SK-N-SH (cell line): ENCODE data around the gene CCND2. TPM values are rescaled to one million over a fixed set of nuclear protein-coding genes. Genes with fewer than 3 reads are reported as not detected.

Experiments
- CTCF ChIA-PET: fragments of 300-600, 350-600 bp; formaldehyde crosslinking; extraction: SDS; loops from one replicate; lab custom pipeline; 2021; lab: Yijun Ruan, JAX
- POLR2A ChIA-PET: fragments of 350-600 bp; sonication (Branson Sonifier 250); formaldehyde crosslinking; extraction: SDS; loops from one replicate; lab custom pipeline; 2020; ENCODE audit warnings: antibody characterized with exemption, inconsistent platforms; lab: Yijun Ruan, JAX
- DNase-seq: peaks from one replicate; pipeline ENCODE4 v3.0.0; 2012
- H2AFZ ChIP-seq: fragments of 200-600 bp; sonication (generic); 2 replicates; pipeline ENCODE4 v1.8.1; 2016; ENCODE audit warnings: antibody characterized with exemption, mild to moderate bottlenecking, low read depth
- H3F3A ChIP-seq: fragments of 200-600 bp; sonication (generic); replicated peaks from 2 replicates; pipeline ENCODE3; 2016; ENCODE audit warnings: antibody characterized with exemption, mild to moderate bottlenecking; ENCODE audit not compliant: insufficient read depth
- H3K27ac ChIP-seq, 2 experiments: fragments of 200-500 bp in 1 of 2; fragments of 200-600 bp in 1 of 2; sonication (Bioruptor generic) in 1 of 2; sonication (generic), shearing (Covaris generic) in 1 of 2; 2 replicates each; pipeline versions ENCODE4 v1.5.1 to v1.6.1; 2014 to 2016; ENCODE audit warnings: low read depth in 2 of 2, inconsistent platforms in 1 of 2, low read length in 1 of 2, mild to moderate bottlenecking in 1 of 2, mixed read lengths in 1 of 2
- H3K27me3 ChIP-seq: fragments of 200-600 bp; sonication (generic), shearing (Covaris generic); 2 replicates; pipeline ENCODE4 v1.6.1; 2016; ENCODE audit warnings: mixed run types; ENCODE audit not compliant: insufficient read depth
- H3K36me3 ChIP-seq, 2 experiments: fragments of 200-500 bp in 1 of 2; fragments of 200-600 bp in 1 of 2; sonication (Bioruptor generic) in 1 of 2; sonication (generic) in 1 of 2; replicated peaks in 1 of 2; 2 replicates each; pipeline versions ENCODE3 to v1.5.1; 2014 to 2016; ENCODE audit warnings: low read length in 1 of 2, mild to moderate bottlenecking in 1 of 2; ENCODE audit not compliant: insufficient read depth in 2 of 2, control insufficient read depth in 1 of 2
- H3K4me1 ChIP-seq, 2 experiments: fragments of 200-500 bp in 1 of 2; fragments of 200-600 bp in 1 of 2; sonication (Bioruptor generic) in 1 of 2; sonication (generic), shearing (Covaris generic) in 1 of 2; 2 replicates each; pipeline versions ENCODE4 v1.5.1 to v1.6.1; 2014 to 2016; ENCODE audit warnings: low read depth in 1 of 2, low read length in 1 of 2, mixed run types in 1 of 2; ENCODE audit not compliant: insufficient read depth in 2 of 2, control insufficient read depth in 1 of 2
- H3K4me2 ChIP-seq: fragments of 200-600 bp; sonication (generic), shearing (Covaris generic); 2 replicates; pipeline ENCODE4 v1.6.1; 2017; ENCODE audit warnings: mixed run types
- H3K4me3 ChIP-seq, 2 experiments: fragments of 200-500 bp in 1 of 2; fragments of 200-600 bp in 1 of 2; sonication (Bioruptor generic) in 1 of 2; sonication (generic), shearing (Covaris generic) in 1 of 2; 2 replicates each; pipeline versions ENCODE4 v1.5.1 to v1.8.1; 2014 to 2016; ENCODE audit warnings: low read depth in 2 of 2, inconsistent platforms in 1 of 2, low read length in 1 of 2, mild to moderate bottlenecking in 1 of 2, mixed read lengths in 1 of 2, moderate library complexity in 1 of 2
- H3K79me2 ChIP-seq: fragments of 200-600 bp; sonication (generic); 2 replicates; pipeline ENCODE4 v1.8.1; 2017; ENCODE audit warnings: mild to moderate bottlenecking; ENCODE audit not compliant: insufficient read depth
- H3K9ac ChIP-seq: fragments of 200-600 bp; sonication (generic); 2 replicates; pipeline ENCODE4 v1.6.1; 2017; ENCODE audit warnings: mixed run types
- H3K9me2 ChIP-seq: fragments of 200-600 bp; sonication (generic); 2 replicates; pipeline ENCODE4 v1.6.1; 2017; ENCODE audit warnings: mixed run types
- H3K9me3 ChIP-seq: fragments of 200-600 bp; sonication (generic); 2 replicates; pipeline ENCODE4 v1.6.1; 2017; ENCODE audit warnings: mixed run types, mild to moderate bottlenecking, moderate library complexity
- H4K20me1 ChIP-seq: fragments of 200-600 bp; sonication (generic); 2 replicates; pipeline ENCODE4 v1.6.1; 2017; ENCODE audit warnings: mild to moderate bottlenecking, mixed run types; ENCODE audit not compliant: insufficient read depth
- CTCF ChIP-seq: fragments of 200-600 bp; sonication (generic); IDR thresholded peaks from 2 replicates; pipeline ENCODE4 v1.6.1; 2017; ENCODE audit warnings: antibody characterized with exemption, mild to moderate bottlenecking, moderate library complexity
- EZH2phosphoT487 ChIP-seq: fragments of 200-600 bp; sonication (generic); IDR thresholded peaks from 2 replicates; pipeline ENCODE4 v1.6.1; 2017; ENCODE audit warnings: low read depth, mixed run types, mild to moderate bottlenecking, antibody characterized with exemption, moderate library complexity, borderline replicate concordance
- FOXM1 ChIP-seq: IDR thresholded peaks from 2 replicates; pipeline ENCODE4 v1.4.0; 2012; ENCODE audit warnings: low read depth, mild to moderate bottlenecking
- GABPA ChIP-seq: IDR thresholded peaks from 2 replicates; pipeline ENCODE4 v1.4.0; 2012; ENCODE audit warnings: low read depth, mild to moderate bottlenecking
- JUND ChIP-seq: IDR thresholded peaks from 2 replicates; pipeline ENCODE4 v1.4.0; 2012
- MAX ChIP-seq: IDR thresholded peaks from 2 replicates; pipeline ENCODE4 v1.4.0; 2012; ENCODE audit warnings: low read depth
- NRF1 ChIP-seq: IDR thresholded peaks from 2 replicates; pipeline ENCODE4 v1.6.1; 2012; ENCODE audit warnings: low read depth, mild to moderate bottlenecking, low read length
- PBX3 ChIP-seq: IDR thresholded peaks from 2 replicates; pipeline ENCODE4; 2012
- RCOR1 ChIP-seq: fragments of 150-350 bp; IDR thresholded peaks from 2 replicates; pipeline ENCODE4 v1.6.1; 2017; ENCODE audit warnings: antibody characterized with exemption, low read length
- RFX5 ChIP-seq: IDR thresholded peaks from 2 replicates; pipeline ENCODE4 v1.6.1; 2012; ENCODE audit warnings: mild to moderate bottlenecking, improper control_type of control experiment, low read length
- SIN3A ChIP-seq: IDR thresholded peaks from 2 replicates; pipeline ENCODE4 v1.6.1; 2012; ENCODE audit warnings: low read depth, mild to moderate bottlenecking, low read length, moderate library complexity, borderline replicate concordance
- TEAD4 ChIP-seq: IDR thresholded peaks from 2 replicates; pipeline ENCODE4 v1.4.0; 2012; ENCODE audit warnings: mild to moderate bottlenecking, borderline replicate concordance; ENCODE audit not compliant: insufficient read depth
- USF1 ChIP-seq: IDR thresholded peaks from 2 replicates; pipeline ENCODE4 v1.4.0; 2012; ENCODE audit warnings: low read depth, borderline replicate concordance
- YY1 ChIP-seq: IDR thresholded peaks from 2 replicates; pipeline ENCODE4 v1.4.0; 2012; ENCODE audit warnings: low read depth, mild to moderate bottlenecking
- ZBTB33 ChIP-seq: IDR thresholded peaks from 2 replicates; pipeline ENCODE4 v1.4.0; 2012; ENCODE audit warnings: low read depth, borderline replicate concordance
- WGBS: methylation state at CpG from one replicate; pipeline ENCODE4 v1.1.6; 2017; ENCODE audit warnings: low lambda C conversion rate; 5-methylcytosine and 5-hydroxymethylcytosine counted together
- polyA plus RNA-seq, 3 experiments: library from polyadenylated mRNA; depleted of rRNA; stranded (reverse); fragments of >200 nt; gene quantifications; 2 replicates each; pipeline ENCODE4 v1.2.3, GENCODE V29; 2012

CCND2 gene
- polyA plus RNA-seq, 1 of the 3 experiments (the other 2 are of a cell fraction), result not detected

- Histone ChIP-seq H3K9ac (no peak overlapping the region), H3K27ac (no peak overlapping the region), H3F3A (peaks cover 4% of the 10 kb centered on the region), H3K9me3 (no peaks in the 10 kb centered on the region), H3K79me2 (no peaks in the 10 kb centered on the region), H2AFZ (no peak overlapping the region), H3K4me2 (peak overlapping the region; percentile 28; the same call in 1 of the 2 replicates), H3K27me3 (peaks cover 94% of the 10 kb centered on the region), H3K4me1 (peaks cover 0 to 4% of the 10 kb centered on the region in 2 experiments; a peak in 2 of 4 replicates), H4K20me1 (no peaks in the 10 kb centered on the region; the same call in 1 of the 2 replicates), H3K4me3 (no peak overlapping the region; a peak in 1 of 4 replicates), H3K36me3 (no peaks in the 10 kb centered on the region), H3K9me2 (no peaks in the 10 kb centered on the region)
- DNase-seq, result peak; percentile 53
- ChIA-PET POLR2A (no interaction called here), CTCF (interaction anchor here (0.7 to 4.6 kb wide), 3 partner anchors 45 to 387 kb away, joined by 3 to 23 read pairs (median 4); no protein-coding TSS in a partner anchor)
- TF ChIP-seq USF1 (no peak), SIN3A (no peak), MAX (peak; percentile 16; the same call in 1 of the 2 replicates)
- 9% methylated on average over 23 of the region's 62 CpGs for WGBS
Observed at GRCh38 chr12:4272424-4273272, 914 bp upstream of the CCND2 start.

- no peaks in the 10 kb centered on the region for H3K9me3 ChIP-seq
- peaks cover 0 to 4% of the 10 kb centered on the region in 2 experiments; a peak in 2 of 4 replicates for H3K4me1 ChIP-seq
- no peak overlapping the region for H3K27ac ChIP-seq
- H3K27me3 ChIP-seq, result peaks cover 94% of the 10 kb centered on the region
- H3F3A ChIP-seq, result peaks cover 4% of the 10 kb centered on the region
- H3K4me3 ChIP-seq, result no peak overlapping the region
- no peaks in the 10 kb centered on the region; the same call in 1 of the 2 replicates for H4K20me1 ChIP-seq
- no peak overlapping the region for H3K9ac ChIP-seq
- ChIA-PET CTCF (interaction anchor here (0.7 to 4.6 kb wide), 3 partner anchors 45 to 388 kb away, joined by 3 to 23 read pairs (median 4); no protein-coding TSS in a partner anchor), POLR2A (no interaction called here)
- H3K36me3 ChIP-seq, result no peaks in the 10 kb centered on the region
- H3K9me2 ChIP-seq, result no peaks in the 10 kb centered on the region
- DNase-seq, result no peak
- H2AFZ ChIP-seq, result no peak overlapping the region
- H3K4me2 ChIP-seq, result peak overlapping the region; percentile 28; the same call in 1 of the 2 replicates
- 7% methylated on average over 10 of the region's 10 CpGs for WGBS
- no peaks in the 10 kb centered on the region for H3K79me2 ChIP-seq
- no peak for TF ChIP-seq CTCF
- TF ChIP-seq NRF1, result no peak
- no peak for TF ChIP-seq ZBTB33
- no peak for TF ChIP-seq TEAD4
- no peak for TF ChIP-seq JUND
- no peak for TF ChIP-seq PBX3
- TF ChIP-seq GABPA, result no peak
- no peak for TF ChIP-seq YY1
- TF ChIP-seq FOXM1, result no peak
- no peak for TF ChIP-seq RCOR1
- TF ChIP-seq MAX, result no peak
- TF ChIP-seq RFX5, result no peak
- TF ChIP-seq EZH2phosphoT487, result no peak
Observed at GRCh38 chr12:4273273-4273651, 300 bp upstream of the CCND2 start.
